Measurements from ENCODE around the gene NBEA.

NBEA gene

DNA sequence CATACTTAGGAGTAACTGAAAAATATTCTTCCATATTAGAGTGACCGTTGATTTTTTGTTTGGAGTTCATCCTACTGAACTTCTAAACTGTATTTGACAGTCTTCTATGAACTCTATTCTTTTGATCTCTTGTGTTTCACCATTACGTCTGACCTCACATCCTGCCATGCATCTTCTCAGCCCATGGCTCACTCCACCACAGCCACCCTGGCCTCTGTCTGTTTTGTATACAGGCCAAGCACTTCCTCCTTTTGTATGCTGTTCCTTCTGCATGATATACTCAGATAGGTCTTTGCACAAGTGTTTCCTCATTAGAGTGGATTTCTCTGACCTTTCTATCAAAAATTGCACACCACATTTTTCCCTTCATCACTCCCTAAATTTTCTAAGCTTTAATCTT is 414.5 kb downstream of the NBEA start:
- Histone ChIP-seq H3K9ac (no peak overlapping the region), H3K27ac (no peak overlapping the region), H3K4me3 (no peak overlapping the region), H4K20me1 (no peaks in the 10 kb centered on the region), H3K27me3 (no peaks in the 10 kb centered on the region), H3K4me1 (peaks cover 0 to 13% (median 0%) of the 10 kb centered on the region in 10 experiments; a peak in 3 of 20 replicates), H3K36me3 (no peaks in the 10 kb centered on the region), H3K9me3 (replicated peaks in 1 of 11) (no peaks in the 10 kb centered on the region), H3K4me2 (0 out of 22 replicates have a peak overlapping the region, but pooled peaks of 1 of the 11 experiments have one; percentile 26)
- TF ChIP-seq Cebpa-rat (IDR thresholded peaks at IDR 0.05): no peak

DNA sequence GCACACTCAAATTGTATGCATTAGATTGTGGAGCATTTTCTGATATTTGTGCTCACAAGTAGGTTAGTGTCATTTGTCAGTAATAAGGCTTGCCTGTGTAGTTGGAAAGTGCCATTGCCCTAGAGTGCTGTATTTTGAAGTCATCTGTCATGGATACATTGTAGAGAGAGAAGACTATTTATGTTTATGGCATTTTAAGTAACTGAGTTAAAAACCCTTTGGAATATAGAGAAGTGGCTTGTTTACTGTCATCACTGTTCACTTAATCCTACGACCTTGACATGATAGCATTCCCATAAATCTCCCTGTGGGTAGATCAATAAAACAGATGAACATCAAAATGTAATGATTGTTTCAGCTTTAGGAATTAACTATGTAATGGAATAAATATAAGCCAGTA is 423.8 kb downstream of the NBEA start:
- Histone ChIP-seq H3K4me1 (peaks cover 0 to 16% (median 0%) of the 10 kb centered on the region in 10 experiments; a peak in 2 of 20 replicates), H3K9ac (no peak overlapping the region), H3K36me3 (no peaks in the 10 kb centered on the region; a peak in 1 of 22 replicates), H3K27me3 (no peaks in the 10 kb centered on the region), H3K4me3 (no peak overlapping the region), H3K9me3 (replicated peaks in 1 of 11) (peaks cover 4 to 14% (median 10%) of the 10 kb centered on the region in 11 experiments; a peak in 21 of 22 replicates), H4K20me1 (no peaks in the 10 kb centered on the region), H3K4me2 (no peak overlapping the region), H3K27ac (no peak overlapping the region)
- TF ChIP-seq Cebpa-rat (IDR thresholded peaks at IDR 0.05): no peak

DNA sequence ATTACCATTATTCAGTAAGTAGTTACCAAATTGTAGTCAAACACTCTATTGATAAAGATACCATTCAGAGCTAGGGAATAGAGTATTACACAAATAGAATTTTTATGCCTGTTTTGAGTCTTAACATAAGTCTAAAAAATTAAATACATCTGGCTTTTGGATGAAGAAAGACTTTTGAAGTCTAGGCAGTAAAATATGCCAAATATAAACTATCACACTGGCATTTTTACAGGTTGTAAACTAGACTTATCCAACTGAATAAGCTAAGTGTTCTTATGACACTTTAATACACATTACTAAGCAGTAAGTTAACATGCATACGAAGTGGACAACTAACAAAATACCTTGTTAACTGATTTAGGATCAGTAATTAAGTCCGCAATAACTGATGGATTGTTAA is 425.5 kb downstream of the NBEA start:
- Histone ChIP-seq H3K27ac (no peak overlapping the region), H4K20me1 (no peaks in the 10 kb centered on the region)
- no peak for TF ChIP-seq Cebpa-rat (IDR thresholded peaks at IDR 0.05)

GRCh38 chr13:35378939-35379338 is 436.9 kb downstream of the NBEA start:
- no peaks in the 10 kb centered on the region for H3K9me3 ChIP-seq (replicated peaks in 1 of 11)
- H3K4me2 ChIP-seq: no peak overlapping the region
- no peaks in the 10 kb centered on the region for H3K36me3 ChIP-seq
- no peaks in the 10 kb centered on the region for H3K27me3 ChIP-seq
- no peak overlapping the region for H3K4me3 ChIP-seq
- H3K9ac ChIP-seq: no peak overlapping the region
- TF ChIP-seq Cebpa-rat (IDR thresholded peaks at IDR 0.05): no peak
- H3K4me1 ChIP-seq: no peaks in the 10 kb centered on the region
- H3K27ac ChIP-seq: no peak overlapping the region
- no peaks in the 10 kb centered on the region for H4K20me1 ChIP-seq

More for the DNA sequence above, 425.5 kb downstream of the NBEA start:
- Histone ChIP-seq H3K4me3 (no peak overlapping the region), H3K36me3 (no peaks in the 10 kb centered on the region; a peak in 2 of 22 replicates), H3K4me2 (no peak overlapping the region), H3K9ac (no peak overlapping the region), H3K27me3 (no peaks in the 10 kb centered on the region), H3K9me3 (replicated peaks in 1 of 11) (peaks cover 18 to 31% (median 27%) of the 10 kb centered on the region in 11 experiments), H3K4me1 (peaks cover 0 to 13% (median 0%) of the 10 kb centered on the region in 10 experiments; a peak in 2 of 20 replicates)

GRCh38 chr13:35379663-35380062 is 437.6 kb downstream of the NBEA start:
- H4K20me1 ChIP-seq: no peaks in the 10 kb centered on the region
- H3K4me1 ChIP-seq: no peaks in the 10 kb centered on the region
- no peaks in the 10 kb centered on the region for H3K9me3 ChIP-seq (replicated peaks in 1 of 11)
- no peaks in the 10 kb centered on the region for H3K27me3 ChIP-seq
- H3K4me3 ChIP-seq: no peak overlapping the region
- no peaks in the 10 kb centered on the region for H3K36me3 ChIP-seq
- TF ChIP-seq Cebpa-rat (IDR thresholded peaks at IDR 0.05): no peak
- H3K4me2 ChIP-seq: no peak overlapping the region
- H3K27ac ChIP-seq: no peak overlapping the region
- no peak overlapping the region for H3K9ac ChIP-seq

DNA sequence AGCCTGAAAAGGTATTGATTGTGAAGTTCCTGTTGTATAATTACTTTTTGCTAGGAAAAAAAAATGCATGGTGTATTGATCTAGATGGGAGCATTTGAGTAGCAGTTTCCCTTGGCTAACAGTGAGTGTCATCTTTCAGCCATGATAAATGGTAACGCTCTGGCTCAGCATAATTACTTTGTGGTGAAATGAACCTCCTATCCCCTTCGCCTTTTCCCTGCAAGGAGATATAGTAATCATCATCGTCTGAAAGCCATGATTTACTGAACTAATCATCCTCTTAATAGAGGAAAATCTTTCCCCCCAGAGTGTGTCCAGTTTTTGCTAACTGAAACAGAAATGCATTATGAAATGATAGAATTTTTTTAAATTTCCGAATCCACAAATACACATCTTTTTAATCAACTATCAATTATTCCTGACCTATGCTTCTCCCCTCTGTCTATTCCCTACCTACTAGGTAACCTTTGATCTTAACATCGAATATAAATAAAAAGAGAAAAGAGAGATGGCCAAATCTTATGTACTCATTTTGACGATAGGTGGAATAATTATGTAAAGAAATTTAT is 445.7 kb downstream of the NBEA start:
- H3K4me3 ChIP-seq: no peak overlapping the region
- no peak overlapping the region for H3K27ac ChIP-seq
- TF ChIP-seq Cebpa-rat (IDR thresholded peaks at IDR 0.05): no peak
- H3K4me1 ChIP-seq: no peaks in the 10 kb centered on the region
- no peaks in the 10 kb centered on the region for H3K27me3 ChIP-seq
- H4K20me1 ChIP-seq: no peaks in the 10 kb centered on the region
- no peak overlapping the region for H3K4me2 ChIP-seq
- H3K36me3 ChIP-seq: no peaks in the 10 kb centered on the region
- H3K9ac ChIP-seq: no peak overlapping the region
- no peaks in the 10 kb centered on the region for H3K9me3 ChIP-seq (replicated peaks in 1 of 11)

DNA sequence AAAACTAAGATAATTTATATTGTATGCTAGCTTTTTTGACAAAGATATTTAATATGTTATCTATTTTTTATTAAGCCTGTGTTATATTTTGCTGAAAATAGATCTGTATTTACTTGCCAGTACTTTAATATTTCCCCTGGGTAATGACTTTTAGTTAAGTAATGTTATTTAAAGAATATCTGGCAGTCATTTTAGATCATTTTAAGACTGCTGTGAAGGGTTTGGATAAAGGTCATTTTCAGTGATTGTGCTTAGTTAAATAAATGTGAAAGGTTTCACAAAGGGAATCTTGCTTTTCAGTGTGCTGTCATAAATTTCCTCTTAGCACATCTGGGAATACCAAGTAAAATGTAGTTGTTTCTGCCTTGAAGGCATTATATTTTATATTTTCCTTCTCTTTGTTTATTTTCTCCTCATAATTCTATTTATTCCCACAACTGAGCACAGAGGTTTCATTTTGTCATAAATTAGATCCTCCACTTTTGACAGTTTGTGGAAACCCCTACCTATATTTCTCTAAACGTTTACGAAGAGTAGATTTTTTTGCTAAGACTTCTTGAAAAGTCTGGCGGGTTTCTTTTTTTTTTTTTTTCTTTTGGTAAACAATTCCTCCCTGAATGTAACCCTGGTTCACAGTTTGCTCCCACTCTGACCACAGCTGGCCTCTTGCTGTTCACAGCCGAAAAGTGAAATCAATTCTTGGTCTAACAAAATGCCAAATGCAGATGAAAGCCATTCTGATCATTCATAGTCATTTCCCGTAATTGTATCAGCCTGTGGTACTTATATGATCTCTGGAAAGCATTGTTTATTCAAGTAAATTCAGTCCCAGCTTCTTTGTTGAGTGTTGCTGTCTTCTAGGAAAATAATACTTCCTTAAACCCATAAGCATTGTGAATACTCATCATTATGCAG is 446.6 kb downstream of the NBEA start:
- H3K9ac ChIP-seq: no peak overlapping the region
- no peaks in the 10 kb centered on the region for H3K27me3 ChIP-seq
- no peaks in the 10 kb centered on the region for H3K36me3 ChIP-seq
- H3K4me1 ChIP-seq: no peaks in the 10 kb centered on the region
- no peak overlapping the region for H3K27ac ChIP-seq
- no peak overlapping the region for H3K4me2 ChIP-seq
- no peak for TF ChIP-seq Cebpa-rat (IDR thresholded peaks at IDR 0.05)
- no peak overlapping the region for H3K4me3 ChIP-seq
- no peaks in the 10 kb centered on the region for H4K20me1 ChIP-seq
- H3K9me3 ChIP-seq (replicated peaks in 1 of 11): no peaks in the 10 kb centered on the region

GRCh38 chr13:35389535-35389934 is 447.5 kb downstream of the NBEA start:
- no peak for TF ChIP-seq Cebpa-rat (IDR thresholded peaks at IDR 0.05)
- Histone ChIP-seq H4K20me1 (no peaks in the 10 kb centered on the region), H3K36me3 (no peaks in the 10 kb centered on the region), H3K4me2 (no peak overlapping the region), H3K27ac (no peak overlapping the region), H3K4me1 (no peaks in the 10 kb centered on the region), H3K4me3 (no peak overlapping the region), H3K9me3 (replicated peaks in 1 of 11) (no peaks in the 10 kb centered on the region), H3K27me3 (no peaks in the 10 kb centered on the region), H3K9ac (no peak overlapping the region)

DNA sequence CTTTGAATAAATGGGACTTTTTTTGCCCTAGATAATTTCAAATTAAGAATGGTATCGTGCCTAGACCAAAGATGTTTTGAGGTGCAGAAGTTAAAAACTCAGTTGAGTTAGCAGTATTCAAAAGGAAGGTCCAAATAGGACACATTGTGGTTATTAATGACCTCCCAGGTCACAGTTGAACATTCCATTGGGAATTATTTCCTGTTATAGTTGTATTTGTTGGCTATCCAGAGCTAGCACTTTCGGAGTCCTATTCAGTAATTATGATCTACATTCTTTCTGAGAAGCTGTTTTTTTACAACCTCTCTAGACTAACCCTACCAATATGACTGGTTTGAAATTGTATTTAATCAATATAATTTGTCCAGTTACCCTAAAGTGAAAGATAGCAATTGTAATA is 450.7 kb downstream of the NBEA start:
- Histone ChIP-seq H3K36me3 (no peaks in the 10 kb centered on the region), H3K4me1 (no peaks in the 10 kb centered on the region), H3K9me3 (replicated peaks in 1 of 11) (0 out of 22 replicates have a peak, but pooled peaks cover 0 to under 1% (median 0%) of the 10 kb centered on the region in 11 experiments), H3K4me3 (no peak overlapping the region), H3K27me3 (no peaks in the 10 kb centered on the region), H4K20me1 (no peaks in the 10 kb centered on the region), H3K27ac (no peak overlapping the region), H3K9ac (no peak overlapping the region), H3K4me2 (no peak overlapping the region)
- TF ChIP-seq Cebpa-rat (IDR thresholded peaks at IDR 0.05): no peak
